GM21529 (cell line): ENCODE measurements around the gene IFNB1.
A peak's percentile ranks its signal among the peaks of the same experiment; 100 is the strongest.

Experiments
- ATAC-seq: cut with Tn5 transposase; IDR thresholded peaks from one replicate; pipeline ENCODE4 v1.9.1; 2021; ENCODE audit not compliant: unreplicated experiment

The IFNB1 gene

DNA sequence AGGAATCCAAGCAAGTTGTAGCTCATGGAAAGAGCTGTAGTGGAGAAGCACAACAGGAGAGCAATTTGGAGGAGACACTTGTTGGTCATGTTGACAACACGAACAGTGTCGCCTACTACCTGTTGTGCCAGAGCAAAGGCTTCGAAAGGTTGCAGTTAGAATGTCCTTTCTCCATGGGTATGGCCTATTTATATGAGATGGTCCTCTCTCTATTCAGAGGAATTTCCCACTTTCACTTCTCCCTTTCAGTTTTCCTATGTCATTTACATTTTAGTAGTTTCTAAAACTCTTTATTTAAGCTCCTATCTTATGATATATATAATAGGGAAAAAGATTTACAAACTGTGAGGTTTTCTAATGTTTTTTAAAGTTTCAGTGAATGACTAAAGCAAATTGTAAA is at the start of gene IFNB1:
Gene IFNB1 (minus strand): TSS at position 162 of the 400 bp plus-strand sequence. CDS start 73 bp downstream, at position 89.
- no peak for ATAC-seq

GRCh38 chr9:21121595-21122251 is 44.0 kb upstream of the IFNB1 start:
- ATAC-seq, result peak; percentile 90

GRCh38 chr9:21121079-21121478 is 43.3 kb upstream of the IFNB1 start:
- no peak for ATAC-seq

DNA sequence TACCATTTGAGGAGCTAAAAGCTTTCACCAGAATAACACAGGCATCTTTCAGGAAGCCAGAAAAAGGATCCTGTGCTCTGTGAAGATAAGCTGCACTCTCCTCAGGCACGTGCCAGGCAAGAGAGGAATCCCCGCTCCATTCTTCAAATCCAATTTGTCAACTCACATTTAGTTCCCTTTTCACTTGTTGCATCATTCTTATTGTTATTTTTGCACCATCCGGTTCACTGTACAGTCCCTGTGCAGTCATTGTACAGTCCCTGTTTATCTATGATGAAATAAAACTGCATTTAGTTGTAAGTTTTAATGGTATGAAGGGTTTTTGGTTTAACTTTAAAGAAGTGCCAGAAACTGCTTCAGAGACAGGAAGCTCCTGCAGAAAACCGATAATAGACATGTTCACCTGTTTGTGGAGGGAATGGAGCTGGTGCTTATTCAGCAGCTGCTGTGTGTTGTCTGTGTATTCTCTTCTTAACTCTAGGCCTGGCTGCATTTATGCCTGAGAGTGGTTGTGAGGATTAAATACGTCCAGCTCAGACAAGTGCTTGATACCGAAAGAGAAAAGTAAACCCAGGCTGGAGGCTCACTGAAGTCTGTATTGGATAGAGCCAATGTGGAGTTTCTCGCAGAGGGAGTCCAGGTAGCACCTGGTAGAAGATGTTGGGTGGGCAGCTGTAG is 41.5 kb upstream of the IFNB1 start:
- ATAC-seq, result peak; percentile 43

DNA sequence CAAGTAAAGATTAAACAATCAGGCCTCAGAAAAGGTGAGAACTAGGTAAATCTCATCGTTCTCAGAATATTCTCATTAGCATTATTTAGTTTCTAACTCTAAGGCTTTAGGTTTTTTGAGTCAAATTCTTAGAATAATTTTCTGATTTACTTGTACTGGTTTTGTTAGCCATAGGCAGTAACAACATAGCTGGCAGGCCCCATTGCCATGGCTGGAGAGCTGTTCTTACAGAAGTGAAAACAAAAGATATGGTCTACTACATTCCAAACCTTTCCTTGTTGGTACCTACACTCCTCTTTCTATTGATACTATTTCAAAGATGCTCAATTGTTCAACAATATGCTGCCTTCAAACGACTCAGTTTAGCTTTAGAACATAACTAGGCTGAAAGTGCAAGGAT is 36.6 kb upstream of the IFNB1 start:
- no peak for ATAC-seq

GRCh38 chr9:21110708-21111576 is 33.2 kb upstream of the IFNB1 start:
- ATAC-seq, result peak; percentile 94

DNA sequence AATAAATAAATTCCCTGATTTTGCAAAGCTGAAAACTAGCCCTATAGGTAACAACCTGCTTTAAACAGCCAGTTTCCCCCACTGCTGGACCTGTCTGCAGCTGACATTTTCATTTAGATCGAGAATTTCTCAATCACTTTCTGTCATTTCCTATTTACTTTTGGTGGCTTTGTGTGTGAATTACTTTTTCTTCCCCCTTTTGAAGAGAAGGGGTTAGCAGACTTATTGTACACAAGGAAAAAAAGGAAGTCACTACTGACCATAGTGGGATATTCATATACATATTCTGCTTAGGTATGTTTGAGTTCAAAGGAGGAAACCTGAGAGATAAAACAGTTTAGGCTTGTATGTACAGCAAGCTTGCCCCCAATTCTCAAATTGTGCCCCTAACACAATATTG is 27.0 kb upstream of the IFNB1 start:
- no peak for ATAC-seq

DNA sequence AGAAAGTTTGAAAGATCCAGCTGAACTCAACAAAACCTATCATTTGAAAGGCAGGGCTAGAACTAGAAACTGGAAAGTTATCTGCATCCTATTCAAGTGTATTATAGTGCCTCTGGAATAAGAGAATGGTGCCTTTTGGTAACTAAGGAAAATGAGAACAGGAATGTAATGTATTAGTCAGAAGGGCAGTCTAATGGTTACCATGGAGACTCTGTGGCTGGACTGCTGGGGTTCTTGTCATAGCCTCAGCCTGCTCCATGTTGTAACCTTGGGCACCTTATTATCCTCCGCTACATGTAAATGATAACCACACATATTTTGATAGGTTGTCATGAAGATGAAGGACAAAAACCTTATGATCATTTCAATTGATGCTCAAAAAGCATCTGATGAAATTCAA is 24.6 kb upstream of the IFNB1 start:
- no peak for ATAC-seq

DNA sequence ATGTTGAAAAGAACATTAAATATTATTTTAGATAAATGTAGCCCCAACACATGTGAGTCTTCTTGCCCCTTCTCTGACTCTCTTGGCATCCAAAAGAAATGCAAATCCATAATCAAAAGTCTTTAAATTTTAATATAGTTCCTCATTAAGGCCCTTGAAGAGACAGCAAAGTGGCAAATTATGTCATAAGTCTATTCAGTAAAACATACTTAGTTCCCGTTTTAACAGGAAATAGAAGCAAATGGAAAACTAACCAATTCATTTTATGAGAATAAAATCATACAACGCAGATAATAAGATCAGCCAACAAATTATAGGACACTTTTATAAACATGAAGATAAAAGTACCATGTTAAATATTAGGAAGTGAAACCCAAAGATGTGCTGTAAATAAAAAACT is 20.1 kb upstream of the IFNB1 start:
- no peak for ATAC-seq

- ATAC-seq, result peak; percentile 1
Measured at GRCh38 chr9:21096901-21097255, 19.1 kb upstream of the IFNB1 start.

DNA sequence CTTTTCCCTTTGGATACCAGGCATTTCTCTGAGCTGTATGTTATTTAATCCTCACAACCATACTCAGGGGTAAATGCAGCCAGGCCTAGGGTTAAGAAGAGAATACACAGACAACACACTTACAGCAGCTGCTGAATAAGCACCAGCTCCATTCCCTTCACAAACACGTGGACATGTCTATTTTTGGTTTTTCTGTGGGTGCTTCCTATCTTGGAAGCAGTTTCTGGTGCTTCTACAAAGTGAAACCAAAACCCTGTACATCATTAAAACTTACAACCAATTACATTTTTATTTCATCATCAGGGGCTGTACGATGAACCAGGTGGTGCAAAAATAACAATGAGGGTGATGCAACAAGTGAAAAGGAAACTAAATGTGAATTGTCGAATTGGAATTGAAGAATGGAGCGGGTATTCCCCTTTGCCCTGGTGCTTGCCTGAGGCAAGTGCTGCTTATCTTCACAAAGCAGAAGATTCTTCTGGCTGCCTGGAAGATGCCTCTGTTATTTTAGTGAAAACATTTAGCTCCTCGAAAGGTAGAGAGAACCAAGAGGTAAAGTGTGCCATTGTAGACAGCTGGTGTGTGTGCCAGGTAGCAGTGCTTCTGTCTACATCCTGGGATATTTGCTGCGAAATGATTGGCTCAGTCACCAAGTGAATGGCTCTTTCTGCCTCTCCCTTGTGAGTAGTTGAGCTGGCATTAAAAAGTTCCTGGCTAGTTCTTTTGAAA is 18.6 kb upstream of the IFNB1 start:
- peak; percentile 66 for ATAC-seq

DNA sequence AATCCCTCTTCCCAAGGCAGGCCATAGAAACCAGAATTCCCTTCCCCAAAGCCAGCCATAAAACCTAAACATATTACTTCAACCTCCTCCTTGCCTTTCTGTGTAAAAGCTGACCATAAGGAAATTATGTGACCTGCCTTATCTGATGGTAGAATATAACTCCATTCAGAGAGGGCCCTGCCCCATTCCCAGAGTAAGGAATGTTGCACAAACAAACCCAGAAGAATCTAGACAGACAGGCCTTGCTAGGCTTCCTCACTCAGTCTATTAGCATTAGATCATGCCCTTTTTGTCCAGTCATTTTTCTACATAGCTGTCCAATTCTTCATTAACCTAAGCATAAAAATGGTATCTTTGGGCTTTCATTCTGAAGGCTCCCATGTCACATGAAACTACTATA is 17.8 kb upstream of the IFNB1 start:
- ATAC-seq, result no peak

- no peak for ATAC-seq
Measured at GRCh38 chr9:21086538-21086937, 8.8 kb upstream of the IFNB1 start.

- no peak for ATAC-seq
Measured at GRCh38 chr9:21085005-21085404, 7.3 kb upstream of the IFNB1 start.

- no peak for ATAC-seq
Measured at GRCh38 chr9:21084242-21084850, 6.6 kb upstream of the IFNB1 start.

- ATAC-seq, result no peak
Measured at GRCh38 chr9:21082671-21083070, 4.9 kb upstream of the IFNB1 start.

- ATAC-seq, result no peak
Measured at GRCh38 chr9:21081999-21082398, 4.3 kb upstream of the IFNB1 start.

GRCh38 chr9:21081451-21081850 is 3.7 kb upstream of the IFNB1 start:
- no peak for ATAC-seq

DNA sequence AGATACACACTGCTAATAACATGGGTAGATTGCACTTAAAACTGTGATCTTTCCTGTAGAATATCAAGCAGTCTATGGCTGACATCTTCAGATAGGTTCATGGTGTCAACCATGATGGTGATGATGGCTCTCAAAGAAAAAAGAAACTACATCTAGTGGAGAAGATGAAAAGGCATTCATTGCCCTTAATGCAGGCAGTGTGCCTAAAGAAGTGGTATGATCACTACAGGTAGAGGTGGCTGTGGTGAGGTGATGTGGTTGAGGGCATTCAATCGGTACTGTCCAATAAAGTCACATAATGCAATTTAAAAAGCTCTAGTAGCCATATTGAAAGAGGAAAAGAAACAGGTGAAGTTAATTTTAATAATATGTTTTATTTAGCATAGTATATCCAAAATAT is 3.1 kb upstream of the IFNB1 start:
- ATAC-seq, result no peak

DNA sequence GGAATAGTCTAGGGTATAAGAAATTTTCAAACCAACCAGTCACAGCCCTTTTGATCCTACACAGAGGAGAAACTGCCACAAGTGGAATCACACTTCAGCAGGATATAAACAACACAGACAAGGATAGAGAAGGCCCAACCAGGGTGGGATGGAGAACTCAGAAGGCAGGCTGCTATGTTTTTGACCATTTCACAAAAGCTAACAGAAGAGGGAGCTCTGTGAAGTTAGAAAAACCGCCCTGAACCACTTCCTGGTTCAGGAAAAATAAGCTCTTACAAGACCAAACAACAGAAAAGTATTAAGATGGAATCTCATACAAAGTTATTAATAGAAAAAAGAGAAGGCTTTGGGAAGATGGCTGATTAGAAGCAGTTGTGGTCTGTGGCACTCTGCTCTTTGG is 960 bp upstream of the IFNB1 start:
- no peak for ATAC-seq

GRCh38 chr9:21075484-21075883 is 2.3 kb downstream of the IFNB1 start:
- no peak for ATAC-seq
